ENCODE data around the gene KLC4. TPM values are rescaled to one million over a fixed set of nuclear protein-coding genes. Genes with fewer than 3 reads are reported as not detected.

The KLC4 gene
- total and polyA plus RNA-seq, 2 experiments from 2014 or later: 38.4 to 57.2 TPM

GRCh38 chr6:43093436-43094289 is 34.2 kb downstream of the KLC4 start:
- TF ChIP-seq CTCF (IDR thresholded peaks at IDR 0.05; ENCODE audit: low read depth, low read length): no peak
- H3K9me3 ChIP-seq (ENCODE audit: low read depth): no peaks in the 10 kb centered on the region
- peak overlapping the region; percentile 22 for H3K27ac ChIP-seq
- no peak overlapping the region for H3K4me3 ChIP-seq
- DNase-seq (ENCODE audit: low read depth in 1 of 2, low spot score in 1 of 2): peak in 1 of 2 donors; percentile 54
- peaks cover 48% of the 10 kb centered on the region for H3K4me1 ChIP-seq (ENCODE audit: low read depth)
- no peaks in the 10 kb centered on the region for H3K36me3 ChIP-seq
- no peaks in the 10 kb centered on the region for H3K27me3 ChIP-seq

GRCh38 chr6:43095939-43096338 is 36.5 kb downstream of the KLC4 start:
- Histone ChIP-seq H3K27me3 (no peaks in the 10 kb centered on the region), H3K9me3 (ENCODE audit: low read depth) (no peaks in the 10 kb centered on the region), H3K27ac (peak overlapping the region; percentile 83), H3K4me1 (ENCODE audit: low read depth) (peaks cover 29% of the 10 kb centered on the region), H3K36me3 (no peaks in the 10 kb centered on the region), H3K4me3 (no peak overlapping the region)
- DNase-seq (ENCODE audit: low read depth in 1 of 2, low spot score in 1 of 2): no peak
- TF ChIP-seq CTCF (IDR thresholded peaks at IDR 0.05; ENCODE audit: low read depth, low read length): no peak

GRCh38 chr6:43096451-43097097 is 37.1 kb downstream of the KLC4 start:
- TF ChIP-seq CTCF (IDR thresholded peaks at IDR 0.05; ENCODE audit: low read depth, low read length): no peak
- Histone ChIP-seq H3K36me3 (no peaks in the 10 kb centered on the region), H3K4me3 (no peak overlapping the region), H3K4me1 (ENCODE audit: low read depth) (peaks cover 29% of the 10 kb centered on the region), H3K9me3 (ENCODE audit: low read depth) (no peaks in the 10 kb centered on the region), H3K27ac (peak overlapping the region; percentile 83), H3K27me3 (no peaks in the 10 kb centered on the region)
- peak in 1 of 2 donors; percentile 87 for DNase-seq (ENCODE audit: low read depth in 1 of 2, low spot score in 1 of 2)

GRCh38 chr6:43097098-43097489 is 37.7 kb downstream of the KLC4 start:
- DNase-seq (ENCODE audit: low read depth in 1 of 2, low spot score in 1 of 2): no peak
- no peaks in the 10 kb centered on the region for H3K9me3 ChIP-seq (ENCODE audit: low read depth)
- H3K4me1 ChIP-seq (ENCODE audit: low read depth): peaks cover 29% of the 10 kb centered on the region
- no peaks in the 10 kb centered on the region for H3K27me3 ChIP-seq
- no peak for TF ChIP-seq CTCF (IDR thresholded peaks at IDR 0.05; ENCODE audit: low read depth, low read length)
- peak overlapping the region; percentile 83 for H3K27ac ChIP-seq
- no peak overlapping the region for H3K4me3 ChIP-seq
- no peaks in the 10 kb centered on the region for H3K36me3 ChIP-seq

GRCh38 chr6:43097502-43097901 is 38.1 kb downstream of the KLC4 start:
- DNase-seq (ENCODE audit: low read depth in 1 of 2, low spot score in 1 of 2): no peak
- Histone ChIP-seq H3K27me3 (no peaks in the 10 kb centered on the region), H3K36me3 (no peaks in the 10 kb centered on the region), H3K9me3 (ENCODE audit: low read depth) (no peaks in the 10 kb centered on the region), H3K4me3 (no peak overlapping the region), H3K27ac (peak overlapping the region; percentile 83), H3K4me1 (ENCODE audit: low read depth) (peaks cover 29% of the 10 kb centered on the region)
- no peak for TF ChIP-seq CTCF (IDR thresholded peaks at IDR 0.05; ENCODE audit: low read depth, low read length)
